Osteocyte (in vitro differentiated cells): ENCODE measurements around the gene FRMPD3. TPM values are rescaled to one million over a fixed set of nuclear protein-coding genes. Genes with fewer than 3 reads are reported as not detected.
"Not testable (repeated sequence)": the region's sequence is repeated elsewhere in the genome, so short reads cannot be mapped to it uniquely, and the experiment has no call there.

ENCODE experiments used
- DNase-seq: peaks from one replicate; pipeline ENCODE4 v3.0.0; 2021; ENCODE audit warnings: mixed read lengths; ENCODE audit not compliant: unreplicated experiment; ENCODE audit errors: extremely low spot score
- H3K27ac Mint-ChIP-seq: one replicate; pipeline ENCODE4 v1.8.0; 2021; ENCODE audit warnings: mild to moderate bottlenecking, mixed read lengths; ENCODE audit not compliant: unreplicated experiment
- H3K27me3 Mint-ChIP-seq: one replicate; pipeline ENCODE4 v1.8.0; 2021; ENCODE audit warnings: mixed read lengths; ENCODE audit not compliant: unreplicated experiment
- H3K36me3 Mint-ChIP-seq: one replicate; pipeline ENCODE4 v1.8.0; 2021; ENCODE audit warnings: mixed read lengths; ENCODE audit not compliant: unreplicated experiment
- H3K4me1 Mint-ChIP-seq: one replicate; pipeline ENCODE4 v1.8.0; 2021; ENCODE audit warnings: mixed read lengths; ENCODE audit not compliant: unreplicated experiment
- H3K4me3 Mint-ChIP-seq: one replicate; pipeline ENCODE4 v1.8.0; 2021; ENCODE audit warnings: mild to moderate bottlenecking, moderate library complexity, mixed read lengths; ENCODE audit not compliant: unreplicated experiment
- H3K9me3 Mint-ChIP-seq: one replicate; pipeline ENCODE4 v1.8.0; 2021; ENCODE audit warnings: mixed read lengths; ENCODE audit not compliant: unreplicated experiment
- CTCF ChIP-seq: fragments of 200-600 bp; sonication (generic); IDR thresholded peaks from 2 replicates; pipeline ENCODE4 v1.5.0; 2021; ENCODE audit warnings: antibody characterized with exemption, mild to moderate bottlenecking, moderate library complexity
- total RNA-seq: library from RNA; stranded (reverse); gene quantifications from 2 replicates; pipeline ENCODE4 v1.2.1, GENCODE V29; 2021

Gene FRMPD3
- total RNA-seq, 1 donor from 2014 or later: not detected

- no peak for TF ChIP-seq CTCF
- no peak for DNase-seq
- Mint-ChIP-seq H3K27ac (no peak overlapping the region), H3K9me3 (peaks cover 5% of the 10 kb centered on the region), H3K36me3 (no peaks in the 10 kb centered on the region), H3K4me1 (no peaks in the 10 kb centered on the region), H3K4me3 (no peak overlapping the region), H3K27me3 (peaks cover 5% of the 10 kb centered on the region)
These were observed 7.8 kb downstream of the FRMPD3 start for GRCh38 chrX:107457289-107457688.

- H3K4me1 Mint-ChIP-seq: no peaks in the 10 kb centered on the region
- no peak overlapping the region for H3K27ac Mint-ChIP-seq
- TF ChIP-seq CTCF: no peak
- no peak for DNase-seq
- H3K4me3 Mint-ChIP-seq: no peak overlapping the region
- H3K27me3 Mint-ChIP-seq: peaks cover 2% of the 10 kb centered on the region
- no peaks in the 10 kb centered on the region for H3K36me3 Mint-ChIP-seq
- no peaks in the 10 kb centered on the region for H3K9me3 Mint-ChIP-seq
These were observed 16.6 kb downstream of the FRMPD3 start for GRCh38 chrX:107465932-107466620.

GRCh38 chrX:107467271-107467670, 17.8 kb downstream of the FRMPD3 start:
- no peaks in the 10 kb centered on the region for H3K9me3 Mint-ChIP-seq
- no peak for DNase-seq
- H3K4me3 Mint-ChIP-seq: no peak overlapping the region
- H3K27ac Mint-ChIP-seq: no peak overlapping the region
- peaks cover 2% of the 10 kb centered on the region for H3K27me3 Mint-ChIP-seq
- no peaks in the 10 kb centered on the region for H3K4me1 Mint-ChIP-seq
- no peaks in the 10 kb centered on the region for H3K36me3 Mint-ChIP-seq
- no peak for TF ChIP-seq CTCF

- Mint-ChIP-seq H3K27me3 (no peaks in the 10 kb centered on the region), H3K4me1 (no peaks in the 10 kb centered on the region), H3K4me3 (no peak overlapping the region), H3K9me3 (no peaks in the 10 kb centered on the region), H3K27ac (no peak overlapping the region), H3K36me3 (no peaks in the 10 kb centered on the region)
- no peak for TF ChIP-seq CTCF
- no peak for DNase-seq
These were observed 20.7 kb downstream of the FRMPD3 start for GRCh38 chrX:107470198-107470597.

GRCh38 chrX:107470971-107471370, 21.5 kb downstream of the FRMPD3 start:
- no peaks in the 10 kb centered on the region for H3K27me3 Mint-ChIP-seq
- no peak overlapping the region for H3K4me3 Mint-ChIP-seq
- H3K9me3 Mint-ChIP-seq: no peaks in the 10 kb centered on the region
- no peak for TF ChIP-seq CTCF
- no peaks in the 10 kb centered on the region for H3K36me3 Mint-ChIP-seq
- no peak for DNase-seq
- H3K4me1 Mint-ChIP-seq: no peaks in the 10 kb centered on the region
- no peak overlapping the region for H3K27ac Mint-ChIP-seq

- H3K4me1 Mint-ChIP-seq, H3K4me3 Mint-ChIP-seq, H3K36me3 Mint-ChIP-seq, H3K27me3 Mint-ChIP-seq, DNase-seq, H3K9me3 Mint-ChIP-seq, H3K27ac Mint-ChIP-seq: not testable (repeated sequence)
These were observed 22.0 kb downstream of the FRMPD3 start for GRCh38 chrX:107471420-107471819.
